T-helper 2 cell treated with Interferon-gamma antibody and Interleukin-4, amounts not matched to agents 5 μg/mL and 100 μg/mL, for 36 hours (primary cell): ENCODE results near the gene CFAP161.

Experiments
- DNase-seq: peaks from one replicate; pipeline ENCODE4 v3.0.0; 2021; ENCODE audit warnings: low spot score
- H3K27ac Mint-ChIP-seq: one replicate; pipeline ENCODE4 v1.8.0; 2021; ENCODE audit warnings: mild to moderate bottlenecking, mixed read lengths
- H3K27me3 Mint-ChIP-seq: one replicate; pipeline ENCODE4 v1.8.0; 2021; ENCODE audit warnings: low read depth, mixed read lengths
- H3K36me3 Mint-ChIP-seq: one replicate; pipeline ENCODE4 v1.8.0; 2021; ENCODE audit warnings: low read depth, mixed read lengths
- H3K4me1 Mint-ChIP-seq: one replicate; pipeline ENCODE4 v1.8.0; 2021; ENCODE audit warnings: low read depth, mixed read lengths
- H3K4me3 Mint-ChIP-seq: one replicate; pipeline ENCODE4 v1.8.0; 2022; ENCODE audit warnings: mild to moderate bottlenecking, moderate library complexity, mixed read lengths
- H3K9me3 Mint-ChIP-seq: one replicate; pipeline ENCODE4 v1.8.0; 2021; ENCODE audit warnings: mixed read lengths

The CFAP161 gene

GRCh38 chr15:81097890-81098280, 36.2 kb upstream of the CFAP161 start:
- no peak overlapping the region for H3K27ac Mint-ChIP-seq

GRCh38 chr15:81098349-81098748, 35.7 kb upstream of the CFAP161 start:
- DNase-seq = no peak
- Mint-ChIP-seq H3K27ac (no peak overlapping the region), H3K36me3 (no peaks in the 10 kb centered on the region), H3K9me3 (no peaks in the 10 kb centered on the region), H3K27me3 (peaks cover 54% of the 10 kb centered on the region), H3K4me1 (peaks cover 14% of the 10 kb centered on the region), H3K4me3 (no peak overlapping the region)

More at GRCh38 chr15:81097890-81098280, 36.2 kb upstream of the CFAP161 start:
- peaks cover 57% of the 10 kb centered on the region for H3K27me3 Mint-ChIP-seq
- no peak overlapping the region for H3K4me3 Mint-ChIP-seq
- H3K4me1 Mint-ChIP-seq = peaks cover 14% of the 10 kb centered on the region
- no peak for DNase-seq
- H3K9me3 Mint-ChIP-seq = no peaks in the 10 kb centered on the region
- no peaks in the 10 kb centered on the region for H3K36me3 Mint-ChIP-seq

DNA sequence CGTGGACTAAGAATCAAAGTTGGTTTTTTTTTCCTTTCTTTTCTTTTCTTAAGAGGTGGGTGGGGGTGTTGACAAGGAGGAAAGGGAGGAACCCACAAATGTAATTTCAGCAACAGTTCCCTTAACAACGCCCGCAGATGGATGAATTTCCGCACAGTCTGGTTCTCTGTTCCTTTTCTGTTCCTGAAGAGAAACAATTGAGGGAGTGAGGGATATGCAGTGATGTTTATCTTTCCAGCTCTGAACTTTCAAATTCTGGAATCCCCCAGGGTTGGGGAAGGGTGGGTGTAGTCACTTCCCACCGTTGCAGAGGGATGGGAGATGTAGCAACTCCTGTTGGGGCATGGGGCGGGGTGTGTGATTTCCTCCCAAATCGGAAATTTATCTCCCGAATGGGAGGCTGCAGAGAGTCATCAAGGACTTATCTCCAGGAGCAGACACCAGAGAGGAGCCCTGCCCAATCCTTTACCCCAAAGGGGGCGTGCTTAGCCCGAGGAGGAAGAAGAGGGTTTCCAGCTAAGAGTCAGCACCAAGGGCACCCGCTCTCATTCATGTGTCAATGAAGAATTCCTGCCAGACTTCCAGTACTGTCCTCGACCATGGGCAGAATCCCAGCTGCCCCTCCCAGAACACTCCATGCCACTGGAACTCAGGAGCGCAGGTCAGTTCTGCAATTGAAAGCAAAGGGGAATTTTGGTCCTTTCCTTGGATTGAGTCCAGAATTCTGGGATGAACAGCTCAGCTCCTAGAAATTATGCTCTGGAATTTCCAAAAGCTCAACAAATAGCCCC, 35.0 kb upstream of the CFAP161 start:
- peaks cover 14% of the 10 kb centered on the region for H3K4me1 Mint-ChIP-seq
- H3K36me3 Mint-ChIP-seq = no peaks in the 10 kb centered on the region
- H3K4me3 Mint-ChIP-seq = peak overlapping the region; percentile 30
- DNase-seq = no peak
- H3K27ac Mint-ChIP-seq = no peak overlapping the region
- H3K27me3 Mint-ChIP-seq = peaks cover 60% of the 10 kb centered on the region
- H3K9me3 Mint-ChIP-seq = no peaks in the 10 kb centered on the region

GRCh38 chr15:81101894-81102815, 31.9 kb upstream of the CFAP161 start:
- H3K27me3 Mint-ChIP-seq = peaks cover 64% of the 10 kb centered on the region
- no peak overlapping the region for H3K4me3 Mint-ChIP-seq
- no peak overlapping the region for H3K27ac Mint-ChIP-seq
- H3K9me3 Mint-ChIP-seq = no peaks in the 10 kb centered on the region
- no peak for DNase-seq
- H3K4me1 Mint-ChIP-seq = peaks cover 22% of the 10 kb centered on the region
- H3K36me3 Mint-ChIP-seq = no peaks in the 10 kb centered on the region

GRCh38 chr15:81103857-81104256, 30.2 kb upstream of the CFAP161 start:
- Mint-ChIP-seq H3K4me1 (peaks cover 14% of the 10 kb centered on the region), H3K27ac (no peak overlapping the region), H3K4me3 (no peak overlapping the region), H3K9me3 (no peaks in the 10 kb centered on the region), H3K27me3 (peaks cover 48% of the 10 kb centered on the region), H3K36me3 (no peaks in the 10 kb centered on the region)
- DNase-seq = no peak

- DNase-seq = no peak
- peaks cover 8% of the 10 kb centered on the region for H3K4me1 Mint-ChIP-seq
- H3K27ac Mint-ChIP-seq = no peak overlapping the region
- H3K36me3 Mint-ChIP-seq = no peaks in the 10 kb centered on the region
- H3K9me3 Mint-ChIP-seq = no peaks in the 10 kb centered on the region
- H3K4me3 Mint-ChIP-seq = no peak overlapping the region
- peaks cover 49% of the 10 kb centered on the region for H3K27me3 Mint-ChIP-seq
These were observed 28.5 kb upstream of the CFAP161 start for GRCh38 chr15:81105545-81105944.

DNA sequence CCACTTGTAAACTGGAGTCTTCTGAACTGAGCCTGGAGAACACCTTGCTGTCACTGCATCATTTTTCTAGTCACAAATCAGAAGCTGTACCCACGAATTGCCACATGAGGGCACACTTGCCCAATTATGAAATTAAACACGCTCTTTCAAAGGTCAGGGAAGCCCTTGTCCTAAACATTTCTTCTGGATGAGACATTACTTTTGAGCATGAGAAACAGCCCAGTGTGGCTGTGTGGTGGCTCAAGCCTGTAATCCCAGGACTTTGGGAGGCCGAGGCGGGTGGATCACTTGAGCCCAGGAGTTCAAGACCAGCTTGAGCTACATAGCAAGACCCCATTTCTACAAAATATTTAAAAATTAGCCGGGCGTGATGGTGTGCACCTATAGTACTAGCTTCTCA, 27.5 kb upstream of the CFAP161 start:
- no peaks in the 10 kb centered on the region for H3K36me3 Mint-ChIP-seq
- H3K9me3 Mint-ChIP-seq = no peaks in the 10 kb centered on the region
- no peak overlapping the region for H3K4me3 Mint-ChIP-seq
- peak; percentile 24 for DNase-seq
- H3K27me3 Mint-ChIP-seq = peaks cover 55% of the 10 kb centered on the region
- H3K4me1 Mint-ChIP-seq = peaks cover 9% of the 10 kb centered on the region
- H3K27ac Mint-ChIP-seq = no peak overlapping the region

DNA sequence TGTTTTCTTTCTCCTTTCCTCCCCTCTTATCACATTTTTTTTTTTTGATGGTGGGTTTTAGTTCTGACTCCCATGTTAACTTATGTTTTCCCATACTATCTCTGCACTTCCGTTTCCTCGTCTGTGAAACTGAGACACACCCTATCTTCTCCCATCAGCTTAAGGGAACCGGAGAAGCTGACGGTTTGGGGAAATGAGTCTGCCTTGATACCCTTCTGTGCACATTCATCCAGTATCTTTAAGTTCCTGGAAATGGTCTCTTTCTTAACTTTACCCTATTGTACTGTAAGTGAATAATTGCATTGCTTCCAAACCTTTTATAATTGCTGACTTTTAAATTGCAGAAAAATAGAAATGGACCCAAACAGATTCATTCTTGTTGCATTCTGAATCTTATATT, 26.2 kb upstream of the CFAP161 start:
- Mint-ChIP-seq H3K4me1 (peaks cover 10% of the 10 kb centered on the region), H3K36me3 (no peaks in the 10 kb centered on the region), H3K27ac (no peak overlapping the region), H3K27me3 (peaks cover 52% of the 10 kb centered on the region), H3K9me3 (no peaks in the 10 kb centered on the region), H3K4me3 (no peak overlapping the region)
- DNase-seq = no peak

GRCh38 chr15:81108427-81108826, 25.6 kb upstream of the CFAP161 start:
- H3K9me3 Mint-ChIP-seq = no peaks in the 10 kb centered on the region
- peaks cover 52% of the 10 kb centered on the region for H3K27me3 Mint-ChIP-seq
- H3K36me3 Mint-ChIP-seq = no peaks in the 10 kb centered on the region
- no peak for DNase-seq
- peaks cover 10% of the 10 kb centered on the region for H3K4me1 Mint-ChIP-seq
- H3K4me3 Mint-ChIP-seq = no peak overlapping the region
- H3K27ac Mint-ChIP-seq = no peak overlapping the region

DNA sequence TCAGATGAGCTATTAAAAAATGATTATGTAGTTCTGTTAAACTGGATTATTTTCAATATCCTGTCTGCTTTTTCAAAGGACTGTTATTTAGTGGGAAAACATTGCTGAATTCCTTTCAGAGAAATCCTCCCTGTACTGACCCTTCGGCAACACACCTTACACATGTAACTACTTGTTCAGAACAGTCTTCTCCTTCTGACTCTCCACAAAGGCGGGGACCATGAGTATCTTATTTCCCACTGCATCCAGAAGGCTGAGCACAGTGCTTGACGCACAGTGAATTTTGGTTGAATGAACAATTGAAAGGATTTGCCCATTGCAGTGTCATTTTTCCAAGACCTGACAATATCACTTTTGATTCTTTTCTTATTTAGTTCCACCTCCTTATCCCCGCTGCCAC, 23.1 kb upstream of the CFAP161 start:
- Mint-ChIP-seq H3K4me1 (peaks cover 6% of the 10 kb centered on the region), H3K4me3 (no peak overlapping the region), H3K27me3 (peaks cover 51% of the 10 kb centered on the region), H3K36me3 (no peaks in the 10 kb centered on the region), H3K27ac (no peak overlapping the region), H3K9me3 (no peaks in the 10 kb centered on the region)
- DNase-seq = no peak

GRCh38 chr15:81111510-81112470, 22.3 kb upstream of the CFAP161 start:
- no peak for DNase-seq
- Mint-ChIP-seq H3K4me1 (peaks cover 2% of the 10 kb centered on the region), H3K36me3 (no peaks in the 10 kb centered on the region), H3K27ac (no peak overlapping the region), H3K9me3 (no peaks in the 10 kb centered on the region), H3K4me3 (no peak overlapping the region), H3K27me3 (peaks cover 51% of the 10 kb centered on the region)

DNA sequence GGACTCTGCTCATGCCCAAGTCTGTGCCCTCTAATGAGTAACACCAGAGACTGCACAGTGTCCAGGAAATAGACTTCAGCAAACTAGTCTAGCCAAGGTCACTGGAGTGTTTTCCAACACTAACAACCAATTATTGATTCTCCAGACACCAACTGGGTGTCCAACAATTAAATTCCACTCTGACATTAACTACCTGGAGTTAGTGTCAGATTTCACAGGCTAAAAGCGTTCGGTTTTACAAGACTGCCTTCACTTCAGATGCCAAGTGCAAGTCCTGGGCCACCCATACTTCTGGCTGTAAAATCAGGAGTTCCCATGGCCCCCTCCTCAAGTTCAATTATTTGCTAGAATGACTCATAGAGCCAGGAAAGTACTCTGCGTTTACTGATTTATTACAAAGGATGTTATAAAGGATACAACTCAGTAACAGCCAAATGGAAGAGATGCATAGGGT, 20.8 kb upstream of the CFAP161 start:
- H3K4me1 Mint-ChIP-seq = peaks cover 2% of the 10 kb centered on the region
- DNase-seq = no peak
- no peaks in the 10 kb centered on the region for H3K9me3 Mint-ChIP-seq
- H3K27me3 Mint-ChIP-seq = peaks cover 62% of the 10 kb centered on the region
- H3K27ac Mint-ChIP-seq = no peak overlapping the region
- H3K4me3 Mint-ChIP-seq = no peak overlapping the region
- H3K36me3 Mint-ChIP-seq = no peaks in the 10 kb centered on the region

DNA sequence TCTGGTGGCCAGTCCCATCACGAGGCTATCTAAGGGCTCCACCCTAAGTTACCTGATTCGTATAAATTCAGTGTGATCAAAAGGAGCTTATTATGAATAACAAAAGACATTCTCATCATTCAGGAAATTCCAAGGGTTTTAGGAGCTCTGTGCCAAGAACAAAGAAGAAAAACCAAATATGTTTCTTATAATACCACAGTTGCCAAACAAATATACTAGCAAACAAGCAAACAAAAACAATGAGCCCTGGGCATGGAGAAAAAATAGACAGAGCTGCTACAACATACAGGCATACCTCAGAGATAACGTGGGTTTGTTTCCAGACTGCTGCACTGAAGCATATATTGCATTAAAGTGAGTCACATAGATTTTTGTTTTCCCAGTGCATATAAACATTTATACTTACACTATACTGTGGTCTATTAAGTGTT, 20.2 kb upstream of the CFAP161 start:
- Mint-ChIP-seq H3K4me3 (no peak overlapping the region), H3K27ac (no peak overlapping the region)
- DNase-seq = no peak

More for the DNA sequence above, 20.2 kb upstream of the CFAP161 start:
- Mint-ChIP-seq H3K4me1 (peaks cover 2% of the 10 kb centered on the region), H3K27me3 (peaks cover 61% of the 10 kb centered on the region), H3K36me3 (no peaks in the 10 kb centered on the region), H3K9me3 (no peaks in the 10 kb centered on the region)
